HG03064 (cell line): Measurements from ENCODE around the gene STRBP.

ENCODE experiments used
- ATAC-seq: cut with Tn5 transposase; IDR thresholded peaks from one replicate; pipeline ENCODE4 v1.9.1; 2021; ENCODE audit warnings: low read depth; ENCODE audit not compliant: unreplicated experiment

The STRBP gene

DNA sequence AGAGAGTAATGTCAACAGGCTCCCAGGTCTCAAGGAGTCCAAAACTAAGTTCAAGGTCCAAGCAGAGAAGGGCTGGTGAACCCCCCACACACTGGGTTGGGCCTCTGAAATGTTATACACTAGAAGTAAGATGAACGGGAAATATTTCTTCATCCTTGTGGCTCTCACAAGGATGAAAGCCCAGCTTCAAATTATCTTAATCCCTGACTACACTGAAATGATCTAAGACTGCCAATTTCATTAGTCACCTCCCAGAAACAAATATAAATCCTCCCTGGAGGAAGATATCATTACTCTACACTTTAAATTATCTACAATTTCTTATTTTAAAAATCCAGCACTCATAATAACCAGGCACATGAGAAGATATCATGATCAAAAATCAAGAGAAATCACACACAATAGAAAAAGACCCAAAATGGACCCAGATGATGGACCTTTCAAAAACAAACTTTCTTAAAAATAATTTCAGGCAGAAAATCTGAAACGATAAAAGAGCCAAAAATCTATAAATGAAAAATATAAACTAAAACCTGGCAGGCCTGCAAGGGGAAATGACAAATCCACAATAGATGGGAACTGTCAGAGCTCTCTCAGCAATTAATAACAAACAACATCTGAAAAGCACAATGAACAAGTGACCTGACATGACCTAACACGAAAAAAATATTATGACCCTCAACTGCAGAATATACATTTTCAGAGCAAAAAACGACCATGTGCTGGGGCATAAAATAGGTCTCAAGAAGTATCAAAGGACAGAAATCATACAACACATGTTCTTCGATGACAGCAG lies 117.5 kb downstream of the STRBP start:
- ATAC-seq: no peak

DNA sequence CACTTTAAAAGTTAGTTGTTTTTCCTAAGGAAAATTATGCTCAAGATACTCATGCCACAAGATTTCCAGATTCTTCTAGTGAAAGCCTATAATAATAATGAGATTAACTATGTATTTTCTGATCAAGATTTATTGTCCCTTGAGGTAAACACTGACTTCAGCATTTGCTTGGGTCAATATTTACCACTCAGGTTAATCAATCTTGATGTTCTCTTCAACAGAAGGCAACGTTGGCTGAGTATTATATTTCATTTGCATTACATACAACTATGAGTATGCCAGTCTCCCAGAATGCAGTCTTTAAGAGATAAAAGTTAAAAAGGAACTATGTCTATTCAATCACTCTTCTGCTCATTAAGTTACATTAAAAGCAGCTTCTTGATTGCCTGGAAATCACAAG lies 119.3 kb downstream of the STRBP start:
- ATAC-seq: no peak

DNA sequence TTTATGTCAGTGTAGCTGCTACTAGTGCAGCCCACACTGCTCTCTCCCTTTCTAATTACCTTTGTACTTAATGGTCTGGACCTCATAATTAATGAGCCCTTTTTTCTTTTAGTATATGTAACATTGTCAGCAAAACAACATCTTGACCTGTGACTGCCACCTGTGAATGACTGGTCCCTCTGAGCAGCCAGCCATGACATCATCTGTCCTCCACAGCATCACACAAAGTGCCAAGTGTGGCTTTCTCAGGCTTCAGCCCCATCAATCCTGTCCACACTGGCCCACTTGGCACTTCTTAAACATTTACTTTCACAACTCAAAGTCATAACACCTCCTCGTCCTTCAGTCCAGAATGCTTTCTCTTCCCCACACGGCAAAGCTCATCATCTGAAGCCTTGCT lies 130.2 kb downstream of the STRBP start:
- no peak for ATAC-seq

DNA sequence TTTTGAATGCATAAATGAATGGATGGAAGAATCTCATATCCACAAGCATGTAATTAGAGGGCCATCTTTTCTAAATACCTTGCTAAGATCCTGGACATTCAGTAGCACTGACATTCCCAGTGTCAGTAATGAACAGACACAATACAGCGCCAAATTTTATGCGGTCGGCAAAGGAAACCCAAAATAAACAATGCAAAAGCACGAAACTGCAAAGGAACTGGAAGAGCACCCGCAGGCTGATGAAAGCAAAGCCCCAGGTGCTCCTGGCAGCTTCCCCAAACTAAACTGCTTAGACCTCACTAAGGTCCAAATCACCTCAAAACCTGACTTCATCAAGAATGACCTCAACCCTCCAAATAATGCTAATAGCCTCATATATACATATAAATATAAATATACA lies 133.0 kb downstream of the STRBP start:
- no peak for ATAC-seq

DNA sequence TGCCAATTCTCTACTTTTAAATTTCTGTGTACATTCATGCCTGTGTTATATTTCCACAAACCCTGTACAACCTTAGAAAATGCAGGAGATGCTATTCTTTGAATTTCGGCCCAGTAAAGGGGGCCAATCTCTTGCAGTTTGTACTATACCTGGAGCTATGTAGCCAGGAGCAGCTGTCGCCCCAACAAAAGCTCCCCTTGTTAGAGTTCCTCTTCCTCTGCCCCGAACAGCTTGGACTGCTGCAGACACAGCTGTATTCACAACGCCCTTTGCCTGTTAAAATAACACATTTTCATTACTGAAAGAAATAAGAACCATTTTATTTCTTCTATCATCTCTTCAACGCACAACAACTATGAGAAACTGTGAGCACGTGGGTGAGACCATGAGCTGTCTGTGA lies 135.7 kb downstream of the STRBP start:
- no peak for ATAC-seq

GRCh38 chr9:123131993-123132392 lies 136.4 kb downstream of the STRBP start:
- no peak for ATAC-seq

DNA sequence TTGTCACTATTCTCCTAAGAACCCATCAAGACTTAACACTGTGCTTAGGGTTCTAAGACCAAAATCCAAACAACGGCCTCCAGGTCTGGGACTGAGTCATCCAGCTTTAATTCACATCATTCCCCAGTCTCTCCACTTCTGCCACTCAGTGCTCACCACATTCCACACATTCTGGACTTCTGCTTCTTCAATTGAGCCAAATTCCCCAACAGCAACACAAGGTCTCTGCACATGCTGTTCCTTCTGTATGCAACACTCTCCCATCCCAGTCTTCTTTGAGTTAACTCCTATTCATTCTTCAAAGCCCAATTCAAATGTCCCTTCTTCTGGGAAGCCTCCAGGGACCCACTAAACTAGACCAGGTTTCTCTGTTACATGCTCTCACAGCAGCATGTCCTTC lies 137.1 kb downstream of the STRBP start:
- ATAC-seq: no peak

DNA sequence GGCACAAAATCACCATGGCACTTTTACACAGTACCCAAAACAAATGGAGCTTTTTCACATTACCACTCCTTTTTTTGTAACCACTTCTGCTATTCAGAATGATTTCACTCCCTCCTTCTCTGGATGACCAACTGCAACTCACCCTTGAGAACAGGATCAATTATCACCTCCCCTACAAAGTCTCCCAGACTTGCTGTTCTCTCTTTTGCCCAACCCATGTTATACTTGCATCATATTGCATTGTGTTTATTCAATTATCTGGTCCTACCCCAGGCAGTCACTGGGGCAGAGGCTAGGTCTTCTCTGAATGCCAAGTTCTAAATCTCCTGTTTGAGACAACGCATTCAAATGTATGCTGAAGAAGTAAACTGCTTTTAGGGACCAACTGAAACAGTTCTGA lies 139.0 kb downstream of the STRBP start:
- ATAC-seq: no peak

- no peak for ATAC-seq
Observed at GRCh38 chr9:123128591-123128990, 139.8 kb downstream of the STRBP start.

GRCh38 chr9:123127512-123128075 lies 140.8 kb downstream of the STRBP start:
- no peak for ATAC-seq

DNA sequence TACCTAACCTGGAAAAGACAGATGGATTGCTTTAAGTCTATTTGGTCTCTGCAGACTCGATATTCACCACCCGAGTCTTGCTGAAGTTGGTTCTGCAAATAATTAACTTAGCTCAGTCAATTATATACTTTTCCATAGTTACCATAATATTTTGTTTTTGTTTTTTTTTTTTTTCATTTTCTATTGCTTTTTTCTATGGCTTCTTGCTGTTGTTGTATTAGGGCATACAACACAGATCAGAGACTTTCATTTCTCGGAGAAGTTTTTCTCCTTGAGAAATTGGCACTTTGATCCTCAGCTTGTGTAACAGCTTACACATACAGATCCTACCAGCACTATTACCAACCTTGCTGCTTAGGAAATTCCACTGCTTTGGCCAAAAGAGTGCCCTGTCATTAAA lies 146.9 kb downstream of the STRBP start:
- ATAC-seq: no peak

- ATAC-seq: no peak
Observed at GRCh38 chr9:123120953-123121352, 147.4 kb downstream of the STRBP start.

DNA sequence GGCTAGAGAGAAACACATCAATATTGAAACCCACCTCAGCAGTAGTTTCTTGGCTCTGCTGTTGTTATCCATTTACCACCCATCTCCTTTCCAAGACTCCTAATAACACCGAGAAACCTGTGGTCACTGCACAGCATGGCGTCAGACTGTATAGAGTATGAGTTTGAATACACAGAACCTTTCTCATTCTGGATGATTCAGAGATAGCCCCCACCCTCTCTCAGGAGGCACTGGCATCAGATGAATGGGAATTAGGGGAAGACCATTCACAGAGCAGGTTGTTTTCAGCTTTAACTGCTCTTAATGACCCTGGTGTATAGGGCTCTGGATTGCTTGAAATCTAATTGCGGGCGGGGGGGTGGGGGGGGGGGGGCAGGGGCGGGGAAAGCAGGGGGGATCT lies 148.3 kb downstream of the STRBP start:
- no peak for ATAC-seq

DNA sequence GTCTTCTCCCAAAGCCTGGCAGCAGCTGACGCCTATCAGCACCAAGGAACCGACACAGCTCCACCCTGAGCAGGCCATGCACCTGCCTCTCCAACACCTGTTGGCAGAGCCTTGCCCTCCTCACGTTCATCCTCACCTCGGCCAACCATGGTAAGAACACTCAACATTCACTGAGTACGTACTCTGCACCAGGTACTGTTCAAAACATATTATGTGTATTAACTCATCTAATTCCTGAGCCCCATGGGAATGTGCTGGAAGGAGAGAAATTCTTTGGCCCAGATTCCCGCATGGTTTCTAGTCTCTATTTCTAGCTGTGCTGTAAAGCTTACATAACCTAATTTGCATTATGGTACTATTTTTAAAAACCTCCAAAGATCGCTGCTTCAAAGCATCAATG lies 148.8 kb downstream of the STRBP start:
- ATAC-seq: no peak

DNA sequence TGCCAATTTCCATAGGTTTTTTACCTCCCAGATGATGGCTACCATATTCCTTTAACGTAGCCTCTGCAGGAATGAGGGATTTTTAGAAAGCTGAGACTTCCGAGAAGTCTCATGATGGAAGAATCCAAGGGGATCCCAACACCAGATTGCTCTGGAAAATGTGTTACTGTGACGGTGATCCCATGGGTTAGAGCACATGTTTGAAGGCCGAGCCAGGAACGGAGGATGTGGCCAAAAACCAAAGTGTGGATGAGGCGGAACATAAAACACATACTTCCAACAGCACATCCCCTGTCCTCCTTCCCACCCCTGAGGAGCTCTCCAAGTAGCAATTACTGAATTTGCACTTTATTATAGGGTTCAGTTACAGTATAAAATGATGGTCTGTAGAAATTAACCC lies 152.3 kb downstream of the STRBP start:
- no peak for ATAC-seq

GRCh38 chr9:123115146-123115913 lies 153.1 kb downstream of the STRBP start:
- no peak for ATAC-seq

DNA sequence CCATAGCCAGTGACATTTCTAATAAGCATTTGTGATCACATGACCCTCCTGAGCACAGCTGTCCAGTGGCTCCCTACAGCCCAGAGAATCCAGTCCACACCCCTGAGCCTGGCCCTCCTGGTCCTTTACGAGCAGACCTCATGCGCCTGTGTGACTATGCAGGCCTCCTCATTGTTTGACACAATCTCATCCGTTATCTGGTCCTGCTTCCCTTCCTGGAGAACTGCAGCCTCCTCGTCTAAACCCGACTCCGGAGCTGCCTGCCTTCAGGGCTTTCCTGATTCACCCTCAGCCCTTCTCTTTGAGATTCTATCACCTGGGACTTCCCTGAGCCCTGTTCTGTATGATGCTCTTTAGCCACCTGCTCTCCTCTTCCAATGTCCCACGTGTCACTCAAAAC lies 155.2 kb downstream of the STRBP start:
- no peak for ATAC-seq

DNA sequence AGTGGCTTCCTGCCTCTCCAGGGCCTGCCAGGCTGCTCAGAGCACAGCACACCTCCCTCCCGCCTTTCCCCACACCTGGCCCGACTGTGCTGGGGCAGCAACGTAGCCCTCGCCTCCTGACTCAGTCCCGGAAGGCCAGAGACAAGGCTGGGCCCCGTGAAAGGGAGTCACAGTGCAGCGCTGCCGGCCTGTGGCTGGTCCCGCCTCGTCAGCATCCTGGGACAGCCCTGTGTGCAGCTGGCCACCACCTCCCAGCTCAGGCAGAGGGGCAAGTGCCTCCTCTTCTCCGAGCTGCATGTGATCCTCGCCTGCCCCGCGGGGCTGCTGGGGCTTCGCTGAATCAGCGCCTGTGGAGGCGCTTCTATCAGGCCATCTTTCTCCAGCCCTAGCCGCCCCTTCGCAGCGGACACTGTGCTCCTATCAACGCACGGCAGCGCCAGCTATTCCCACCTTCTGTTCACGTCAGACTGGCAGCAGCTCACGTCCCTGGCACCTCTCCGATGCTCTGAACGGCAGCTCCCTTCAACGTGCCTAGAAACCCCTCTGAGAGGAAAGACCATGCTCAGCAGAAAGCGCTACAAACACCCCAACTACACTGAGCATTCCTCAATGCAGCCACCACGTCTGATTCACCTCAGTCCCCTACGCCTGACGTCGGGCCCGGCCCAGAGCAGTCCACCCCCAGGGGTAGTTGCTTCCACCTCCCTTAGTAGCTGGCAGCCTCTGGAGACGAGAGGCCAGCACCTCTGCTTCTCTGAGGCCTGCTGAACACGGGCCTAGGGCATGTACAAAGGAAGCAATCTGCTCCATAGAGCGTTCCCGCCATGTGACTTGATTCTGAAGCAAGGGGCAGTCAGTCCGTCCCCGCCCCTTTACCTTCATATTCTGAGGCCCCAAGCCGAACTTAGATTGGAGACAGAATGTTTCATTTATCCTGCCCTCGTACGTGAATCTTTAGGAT lies 156.1 kb downstream of the STRBP start:
- no peak for ATAC-seq

DNA sequence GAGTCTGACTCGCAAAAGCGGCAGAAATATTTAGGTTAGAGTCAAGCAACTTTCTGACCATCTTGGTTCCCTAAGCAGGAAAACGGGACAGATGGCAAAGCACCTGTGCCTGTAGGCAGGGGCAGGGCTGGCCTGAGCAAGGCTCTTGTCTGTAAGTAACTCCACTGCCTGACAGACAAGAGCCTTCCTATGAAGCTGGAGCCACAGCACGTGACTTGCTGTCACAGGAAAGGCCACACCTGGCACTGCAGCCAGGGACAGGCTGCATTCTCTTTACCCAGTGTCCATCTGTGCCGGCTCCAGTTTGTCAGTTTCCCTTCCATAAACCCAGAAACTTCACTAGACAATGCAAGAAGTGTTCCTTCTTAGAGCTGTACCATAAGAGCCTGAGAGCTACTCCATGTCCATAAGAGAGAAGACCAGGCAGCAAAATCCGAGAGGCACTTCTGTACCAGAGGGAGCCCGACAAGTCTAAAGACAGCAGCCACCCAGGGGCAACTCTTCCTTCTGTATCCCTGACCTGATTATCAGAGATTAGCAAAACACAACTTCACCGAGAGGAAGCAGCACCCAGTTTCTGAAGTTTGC lies 156.9 kb downstream of the STRBP start:
- ATAC-seq: no peak

DNA sequence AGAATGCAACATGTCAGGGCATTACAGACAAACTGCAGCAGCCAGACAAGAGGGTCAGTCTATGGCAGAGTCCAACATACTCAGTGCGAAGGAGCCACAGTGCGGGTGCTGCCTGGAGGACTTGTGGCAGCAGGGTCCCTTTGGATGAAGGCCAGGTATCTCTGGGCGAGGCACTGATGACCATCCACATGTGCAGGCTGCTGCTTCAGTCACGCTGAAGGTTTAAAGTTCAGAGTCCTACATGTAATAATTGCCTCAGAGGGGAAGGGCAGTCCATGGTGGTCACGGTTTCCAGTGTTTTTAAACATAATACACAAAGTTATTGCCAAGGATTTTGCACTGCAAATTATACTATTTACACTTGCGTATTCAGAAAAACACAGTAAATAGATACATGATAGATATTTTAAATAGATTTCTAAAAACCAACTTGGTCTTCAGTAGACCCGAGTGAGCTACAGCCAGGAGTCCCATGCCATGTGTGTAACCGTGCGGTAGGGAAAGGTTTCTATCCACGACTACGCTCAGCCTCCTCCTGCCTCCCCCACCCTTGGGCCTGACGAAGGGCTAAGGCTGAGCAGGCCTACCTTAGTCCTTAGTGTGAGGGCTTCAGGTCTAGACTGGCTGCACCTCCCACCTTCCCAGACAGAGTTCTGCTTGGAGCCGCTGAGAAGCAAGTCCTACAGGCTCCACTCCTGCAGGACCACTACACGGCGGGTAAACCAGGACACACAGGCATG lies 158.7 kb downstream of the STRBP start:
- ATAC-seq: no peak
